ENCODE data around the gene STK16. TPM values are rescaled to one million over a fixed set of nuclear protein-coding genes. Genes with fewer than 3 reads are reported as not detected.

STK16 gene
- total RNA-seq, 1 donor from 2014 or later: 16.5 TPM

GRCh38 chr2:219293736-219294231 is 48.5 kb downstream of the STK16 start:
- DNase-seq (ENCODE audit: low spot score) (no peak), ATAC-seq (no peak)
- intact Hi-C loops (cut with DNase I): no loop called here

- ATAC-seq (peak; percentile 83), DNase-seq (ENCODE audit: low spot score) (peak; percentile 94)
- intact Hi-C loops (cut with DNase I): loop anchor here (5.0 kb wide), 1 partner anchor 132 kb away; the partner anchor contains the start of gene NHEJ1
Measured at GRCh38 chr2:219294356-219295351, 49.4 kb downstream of the STK16 start.

- DNase-seq (ENCODE audit: low spot score) (no peak), ATAC-seq (no peak)
- intact Hi-C loops (cut with DNase I): loop anchor here (2.0 to 5.0 kb wide), 2 partner anchors 19 to 134 kb away; partner anchors contain the start of gene NHEJ1
Measured at GRCh38 chr2:219296142-219296541, 50.9 kb downstream of the STK16 start.

- DNase-seq (ENCODE audit: low spot score) (no peak), ATAC-seq (no peak)
- intact Hi-C loops (cut with DNase I): loop anchor here (2.0 to 5.0 kb wide), 2 partner anchors 20 to 135 kb away; partner anchors contain the start of gene NHEJ1
Measured at GRCh38 chr2:219296631-219297391, 51.5 kb downstream of the STK16 start.

- ATAC-seq (no peak), DNase-seq (ENCODE audit: low spot score) (no peak)
- intact Hi-C loops (cut with DNase I): loop anchor here (2.0 to 5.0 kb wide), 2 partner anchors 21 to 136 kb away; partner anchors contain the start of gene NHEJ1
Measured at GRCh38 chr2:219297766-219298456, 52.6 kb downstream of the STK16 start.

- peak; percentile 94 for DNase-seq (ENCODE audit: low spot score)
- ATAC-seq: peak; percentile 80
- intact Hi-C loops (cut with DNase I): loop anchor here (5.0 kb wide), 1 partner anchor 137 kb away; the partner anchor contains the start of gene NHEJ1
Measured at GRCh38 chr2:219298759-219299371, 53.6 kb downstream of the STK16 start.

GRCh38 chr2:219299372-219299760 is 54.1 kb downstream of the STK16 start:
- ATAC-seq: no peak
- no peak for DNase-seq (ENCODE audit: low spot score)
- intact Hi-C loops (cut with DNase I): loop anchor here (5.0 kb wide), 1 partner anchor 137 kb away; the partner anchor contains the start of gene NHEJ1

Small RNAs within 50 kb of the gene (microRNA-seq; reads per million reads assigned to microRNA genes)
- 1.4 reads per million for gene MIR153-1

Other genes starting within 250 kb of the STK16 start
- gene CFAP65, start 204.0 kb upstream of the STK16 start, total RNA-seq: 0.18 TPM
- 0.22 TPM for gene IHH, start 184.6 kb upstream of the STK16 start, total RNA-seq
- gene NHEJ1, start 84.7 kb upstream of the STK16 start, total RNA-seq: 15.0 TPM
- 3.3 TPM for gene SLC23A3, start 75.5 kb upstream of the STK16 start, total RNA-seq
- gene CNPPD1, start 68.6 kb upstream of the STK16 start, total RNA-seq: 55.8 TPM
- 75.7 TPM for gene RETREG2, start 67.2 kb upstream of the STK16 start, total RNA-seq
- gene ZFAND2B, start 38.7 kb upstream of the STK16 start, total RNA-seq: 40.8 TPM
- gene ABCB6, start 26.5 kb upstream of the STK16 start, total RNA-seq: 32.6 TPM
- gene ATG9A, start 15.8 kb upstream of the STK16 start, total RNA-seq: 39.9 TPM
- gene ANKZF1, start 15.7 kb upstream of the STK16 start, total RNA-seq: 46.9 TPM
- 4.2 TPM for gene GLB1L, start within 50 bp of the STK16 start, total RNA-seq
- gene TUBA4B, start 7.8 kb downstream of the STK16 start, total RNA-seq: not detected
- gene TUBA4A, start 8.4 kb downstream of the STK16 start, total RNA-seq: 12.5 TPM
- 120 TPM for gene DNAJB2, start 33.9 kb downstream of the STK16 start, total RNA-seq
- gene PTPRN, start 63.9 kb downstream of the STK16 start, total RNA-seq: 0.58 TPM
- gene RESP18, start 87.3 kb downstream of the STK16 start, total RNA-seq: not detected
- 41.8 TPM for gene DNPEP, start 142.4 kb downstream of the STK16 start, total RNA-seq
- gene DES, start 172.9 kb downstream of the STK16 start, total RNA-seq: 1.4 TPM
- 7.2 TPM for gene SPEG, start 189.4 kb downstream of the STK16 start, total RNA-seq

All from sciatic nerve (tissue), 2 donors.